DMS53 treated with DMSO at 0.1 percent for 48 hours (cell line): ENCODE measurements around the gene PHACTR1.

Experiments used
- DNase-seq: peaks from one replicate; lab custom pipeline; 2025; ENCODE audit not compliant: unreplicated experiment; lab: John Stamatoyannopoulos, UW

Gene PHACTR1

GRCh38 chr6:13059026-13059425 lies 342.5 kb downstream of the PHACTR1 start:
- no peak for DNase-seq

DNA sequence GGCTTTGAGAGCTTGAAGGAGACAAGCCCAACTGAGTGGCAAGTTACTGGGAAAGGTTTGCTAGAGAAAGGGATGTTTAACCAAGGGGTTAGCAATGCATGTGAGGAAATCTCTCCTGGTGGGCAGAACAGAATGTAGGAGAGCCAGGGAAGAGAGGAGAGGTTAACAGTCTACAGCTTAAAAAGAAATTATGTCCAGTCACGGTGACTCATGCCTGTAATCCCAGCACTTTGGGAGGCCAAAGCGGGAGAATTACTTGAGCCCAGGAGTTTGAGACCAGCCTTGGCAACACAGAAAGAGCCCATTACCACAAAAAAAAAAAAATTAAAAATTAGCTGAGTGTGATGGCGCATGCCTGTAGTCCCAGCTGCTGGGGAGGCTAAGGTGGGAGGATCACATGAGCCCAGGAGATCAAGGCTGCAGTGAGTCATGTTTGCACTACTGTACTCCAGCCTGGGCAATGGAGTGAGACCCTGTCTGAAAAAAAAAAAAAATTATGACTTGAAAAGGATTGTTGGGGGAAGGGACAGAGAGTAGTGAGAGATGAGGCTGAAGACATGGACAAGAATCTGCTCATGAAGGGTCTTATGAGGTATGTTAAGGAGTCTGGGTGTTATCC lies 346.8 kb downstream of the PHACTR1 start:
- no peak for DNase-seq

GRCh38 chr6:13065581-13065980 lies 349.0 kb downstream of the PHACTR1 start:
- no peak for DNase-seq

DNA sequence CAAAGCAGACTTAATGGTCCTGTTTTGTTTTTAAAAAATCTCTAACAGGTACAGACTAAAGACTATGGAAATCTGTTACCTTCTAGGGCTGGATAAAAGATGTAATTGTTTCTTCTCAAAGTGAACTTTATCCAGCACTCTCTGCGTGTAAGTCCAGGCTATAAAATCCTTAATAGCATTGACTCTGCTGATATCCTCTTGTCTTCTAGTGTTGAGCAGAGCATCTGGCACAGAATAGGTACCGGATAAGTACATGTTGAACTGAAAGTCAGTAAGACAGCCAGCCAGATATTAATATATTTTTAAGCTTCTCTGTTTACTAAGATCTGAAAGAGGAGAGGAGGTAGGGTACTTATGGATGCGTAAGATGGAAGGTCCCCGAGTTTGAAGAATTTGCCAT lies 349.5 kb downstream of the PHACTR1 start:
- no peak for DNase-seq

GRCh38 chr6:13066820-13067219 lies 350.3 kb downstream of the PHACTR1 start:
- no peak for DNase-seq

GRCh38 chr6:13068586-13069210 lies 352.1 kb downstream of the PHACTR1 start:
- no peak for DNase-seq

DNA sequence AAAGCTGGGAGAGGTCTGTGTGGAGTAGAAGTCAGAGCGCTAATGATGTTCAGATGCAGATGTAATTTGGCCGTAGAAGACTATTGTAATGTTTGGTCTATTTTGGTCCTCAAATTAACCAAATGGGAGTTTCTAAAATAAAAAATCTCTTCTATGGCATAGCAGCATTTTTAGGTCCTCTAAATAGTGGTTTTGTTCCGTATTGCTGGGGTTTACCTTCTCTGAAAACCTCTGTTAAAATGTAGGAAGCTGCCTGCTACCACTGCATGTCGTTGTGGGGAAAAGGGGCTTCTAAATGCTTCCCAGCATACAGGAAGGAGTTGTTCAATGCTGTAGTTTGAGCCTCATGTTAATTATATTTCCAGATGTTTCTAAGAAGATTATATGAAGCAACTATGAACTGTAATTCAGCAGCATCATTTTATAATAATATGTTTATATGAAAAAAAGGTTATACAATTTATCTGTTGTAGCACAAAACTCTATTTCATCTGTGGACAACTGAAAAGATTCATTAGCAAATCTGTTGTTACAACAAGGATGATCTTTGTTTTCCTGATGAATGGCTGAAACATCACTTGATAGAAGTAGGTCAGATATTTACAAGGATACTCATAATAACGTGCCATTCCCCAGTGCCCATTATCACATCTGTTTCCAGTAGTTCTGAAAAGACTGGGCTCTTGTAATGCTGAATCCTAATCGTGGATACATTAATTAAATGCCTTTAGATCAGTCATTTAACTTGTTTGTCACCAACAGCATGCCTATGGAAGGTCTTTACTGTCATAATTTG lies 355.2 kb downstream of the PHACTR1 start:
- DNase-seq, result no peak

GRCh38 chr6:13072686-13073347 lies 356.2 kb downstream of the PHACTR1 start:
- DNase-seq, result no peak

GRCh38 chr6:13074415-13075140 lies 358.0 kb downstream of the PHACTR1 start:
- DNase-seq, result no peak

- DNase-seq, result no peak
These were observed 358.7 kb downstream of the PHACTR1 start for GRCh38 chr6:13075141-13075845.

- DNase-seq, result no peak
These were observed 360.0 kb downstream of the PHACTR1 start for GRCh38 chr6:13076575-13076974.

GRCh38 chr6:13077117-13077516 lies 360.6 kb downstream of the PHACTR1 start:
- DNase-seq, result no peak

DNA sequence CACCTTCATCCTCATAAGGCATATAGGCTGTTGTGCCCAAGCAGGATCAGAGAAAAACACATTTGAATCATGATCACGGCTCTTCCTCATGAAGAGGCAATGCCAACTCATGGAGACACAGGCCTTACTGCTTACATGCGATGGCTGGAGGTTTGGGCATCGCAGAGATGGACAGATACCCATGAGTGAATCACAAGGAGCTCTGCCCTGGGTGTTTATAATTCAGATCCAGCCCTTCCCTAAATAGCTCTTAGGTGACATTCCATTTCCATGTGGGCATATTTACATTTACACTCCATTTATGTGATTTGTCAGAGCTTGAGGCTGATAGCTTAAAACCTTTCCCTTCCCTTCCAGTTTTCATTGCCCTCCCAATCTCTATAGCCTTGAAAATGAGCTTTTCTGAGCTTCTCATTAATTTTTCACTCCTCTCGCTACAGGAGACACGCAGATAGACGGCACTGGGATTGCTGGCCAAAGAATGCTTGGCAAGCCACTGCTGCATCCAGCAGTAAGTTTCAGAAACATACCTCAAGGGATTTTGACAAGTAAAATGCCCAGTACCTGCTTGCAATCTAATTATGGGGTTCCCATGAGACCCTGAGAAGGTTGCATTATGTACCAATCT lies 362.6 kb downstream of the PHACTR1 start:
- no peak for DNase-seq

DNA sequence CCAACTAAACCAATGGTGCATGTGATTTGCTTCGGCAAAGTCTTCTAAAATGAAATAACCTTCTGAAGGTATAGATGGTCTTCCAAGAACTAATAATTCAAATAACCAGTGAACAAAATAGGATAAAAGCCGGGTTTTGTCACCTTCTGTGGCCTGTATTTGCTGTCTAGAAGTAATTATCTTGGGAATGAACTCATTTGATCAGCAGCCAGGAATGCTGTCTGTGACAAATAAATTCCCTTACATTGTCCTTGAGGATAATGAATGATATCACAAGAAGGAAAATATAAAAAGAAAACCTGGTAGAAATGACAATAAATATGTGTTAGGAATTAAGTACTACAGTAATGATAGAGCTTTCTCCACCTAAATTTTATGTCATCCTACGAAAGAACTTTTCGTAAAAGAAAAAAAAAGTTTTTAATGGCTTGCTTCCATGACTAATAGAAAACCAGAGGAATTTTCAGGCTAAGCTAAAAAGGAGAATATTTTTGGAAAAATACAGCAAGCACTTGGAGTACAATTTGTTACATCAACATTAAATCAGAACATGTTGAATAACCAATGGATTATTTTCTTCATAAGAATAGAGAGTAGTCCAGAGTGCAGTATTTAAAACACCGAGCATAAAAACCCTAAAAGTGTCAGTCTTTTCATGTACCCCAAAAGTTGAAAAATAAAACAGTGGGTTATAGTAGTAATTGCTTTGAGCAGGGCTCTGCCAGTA lies 364.1 kb downstream of the PHACTR1 start:
- DNase-seq, result no peak

DNA sequence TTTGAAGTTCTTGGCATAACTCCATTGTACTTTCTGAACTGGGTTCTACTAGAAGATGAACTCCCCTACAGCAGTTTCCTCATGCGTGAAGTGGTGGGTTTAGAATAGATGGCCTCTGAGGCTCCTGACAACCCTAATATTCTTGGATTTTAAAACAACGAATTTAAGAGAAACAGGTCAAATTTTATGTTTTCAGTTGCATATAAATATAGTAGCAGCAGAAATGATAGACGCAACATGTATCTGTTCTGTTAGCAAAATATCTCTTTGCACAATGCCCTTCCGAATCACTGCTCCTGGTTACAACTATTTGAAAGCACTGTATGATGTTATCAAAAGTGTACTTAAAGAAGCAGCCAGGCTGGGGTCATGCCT lies 364.6 kb downstream of the PHACTR1 start:
- DNase-seq, result no peak

DNA sequence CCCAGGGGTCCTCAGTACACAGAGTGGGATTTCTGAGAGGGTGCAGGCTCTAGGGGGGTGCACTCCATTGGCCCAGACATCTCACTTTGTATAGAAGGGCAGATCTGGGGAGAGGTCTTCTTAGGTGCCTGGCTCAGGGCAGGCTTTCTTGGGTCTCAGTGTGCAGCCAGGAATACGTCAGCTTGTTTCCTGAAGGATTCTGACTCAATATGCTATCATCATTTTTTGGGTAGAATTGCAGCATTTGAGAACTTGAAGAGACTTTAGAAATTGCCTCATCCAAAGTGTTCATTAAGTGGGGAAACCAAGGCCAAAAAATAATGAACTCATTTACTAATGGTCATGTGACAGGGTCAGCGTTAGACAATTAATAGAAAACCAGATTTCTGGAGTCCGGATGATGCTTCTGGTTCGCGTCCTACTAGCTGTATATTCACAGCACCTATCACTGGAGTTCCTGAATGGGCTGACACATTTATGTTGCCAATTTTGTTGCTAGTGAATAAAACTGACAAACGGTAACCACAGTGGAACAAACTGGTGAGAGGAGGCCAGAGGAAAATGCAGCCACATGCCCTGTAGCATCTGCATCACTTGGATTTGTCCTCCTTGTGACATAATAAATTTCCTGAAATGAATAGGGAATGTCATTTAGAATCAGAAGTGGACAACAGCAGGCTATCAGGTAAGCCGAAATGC lies 372.9 kb downstream of the PHACTR1 start:
- DNase-seq, result no peak

GRCh38 chr6:13091192-13091591 lies 374.6 kb downstream of the PHACTR1 start:
- DNase-seq, result no peak

GRCh38 chr6:13094781-13095425 lies 378.3 kb downstream of the PHACTR1 start:
- no peak for DNase-seq
